GM19025 (cell line): ENCODE measurements around the gene LYPD5.
A peak's percentile ranks its signal among the peaks of the same experiment; 100 is the strongest.
"Not testable (repeated sequence)": the region's sequence is repeated elsewhere in the genome, so short reads cannot be mapped to it uniquely, and the experiment has no call there.

Experiments
- ATAC-seq: cut with Tn5 transposase; IDR thresholded peaks from one replicate; pipeline ENCODE4 v1.9.1; 2021; ENCODE audit warnings: mild to moderate bottlenecking, low read depth, moderate library complexity; ENCODE audit not compliant: unreplicated experiment

LYPD5 gene

GRCh38 chr19:43806848-43807247 is 4.6 kb upstream of the LYPD5 start:
- no peak for ATAC-seq

GRCh38 chr19:43806401-43806800 is 4.2 kb upstream of the LYPD5 start:
- ATAC-seq: not testable (repeated sequence)

- no peak for ATAC-seq
These were observed 2.2 kb upstream of the LYPD5 start for GRCh38 chr19:43804432-43804831.

- no peak for ATAC-seq
These were observed 2.6 kb downstream of the LYPD5 start for GRCh38 chr19:43799502-43800142.

GRCh38 chr19:43798546-43799409 is 3.5 kb downstream of the LYPD5 start:
- ATAC-seq: no peak

- no peak for ATAC-seq
These were observed 4.2 kb downstream of the LYPD5 start for GRCh38 chr19:43798026-43798545.

- no peak for ATAC-seq
These were observed 4.7 kb downstream of the LYPD5 start for GRCh38 chr19:43797556-43797955.

- no peak for ATAC-seq
These were observed 5.1 kb downstream of the LYPD5 start for GRCh38 chr19:43797118-43797517.

- no peak for ATAC-seq
These were observed 11.7 kb downstream of the LYPD5 start for GRCh38 chr19:43790587-43790986.

- no peak for ATAC-seq
These were observed 13.2 kb downstream of the LYPD5 start for GRCh38 chr19:43789029-43789428.

GRCh38 chr19:43786665-43787064 is 15.6 kb downstream of the LYPD5 start:
- ATAC-seq: no peak

- ATAC-seq: peak; percentile 34
These were observed 17.1 kb downstream of the LYPD5 start for GRCh38 chr19:43784981-43785808.

GRCh38 chr19:43784241-43784980 is 17.8 kb downstream of the LYPD5 start:
- no peak for ATAC-seq

- no peak for ATAC-seq
These were observed 18.6 kb downstream of the LYPD5 start for GRCh38 chr19:43783636-43784035.

GRCh38 chr19:43782689-43783231 is 19.5 kb downstream of the LYPD5 start:
- ATAC-seq: no peak

- ATAC-seq: no peak
These were observed 20.0 kb downstream of the LYPD5 start for GRCh38 chr19:43782311-43782660.

GRCh38 chr19:43781630-43782310 is 20.5 kb downstream of the LYPD5 start:
- no peak for ATAC-seq

- ATAC-seq: peak; percentile 40
These were observed 21.3 kb downstream of the LYPD5 start, which contains the start of gene KCNN4 for GRCh38 chr19:43780706-43781525. Gene KCNN4 (minus strand): TSS chr19:43780973. CDS start chr19:43780861, 112 bp downstream.
